GM23338 (cell line): ENCODE results near the gene RELB. TPM values are rescaled to one million over a fixed set of nuclear protein-coding genes. Genes with fewer than 3 reads are reported as not detected.

Experiments used
- ATAC-seq: fragments of 200-7000 bp; cut with Tn5 transposase; 3 replicates; pipeline ENCODE4 v1.9.1; 2020
- DNase-seq: peaks from one replicate; pipeline ENCODE4 v3.0.0-alpha.2; 2015; ENCODE audit warnings: low spot score
- H2AFZ ChIP-seq: fragments of 200-600 bp; sonication (generic); 2 replicates; pipeline ENCODE4 v1.8.0; 2016; ENCODE audit warnings: antibody characterized with exemption, mild to moderate bottlenecking, moderate library complexity
- H3F3A ChIP-seq: fragments of 200-600 bp; sonication (generic); replicated peaks from 2 replicates; pipeline ENCODE4 v1.8.0; 2017; ENCODE audit warnings: antibody characterized with exemption, mixed run types, low read depth
- H3K27ac ChIP-seq: fragments of 200-600 bp; sonication (generic); 2 replicates; pipeline ENCODE4 v1.6.1; 2016; ENCODE audit warnings: low read depth
- H3K27me3 ChIP-seq: fragments of 200-600 bp; sonication (generic); 2 replicates; pipeline ENCODE4 v1.8.0; 2016; ENCODE audit warnings: mild to moderate bottlenecking, mixed run types, moderate library complexity; ENCODE audit not compliant: insufficient read depth
- H3K36me3 ChIP-seq: fragments of 200-600 bp; sonication (generic); 2 replicates; pipeline ENCODE4 v1.8.0; 2016; ENCODE audit warnings: mild to moderate bottlenecking; ENCODE audit not compliant: insufficient read depth
- H3K4me1 ChIP-seq: fragments of 200-600 bp; sonication (generic); 2 replicates; pipeline ENCODE4 v1.8.0; 2016; ENCODE audit warnings: mild to moderate bottlenecking, moderate library complexity; ENCODE audit not compliant: insufficient read depth
- H3K4me2 ChIP-seq: fragments of 200-600 bp; sonication (generic); 2 replicates; pipeline ENCODE4 v1.7.1; 2017; ENCODE audit warnings: mixed run types
- H3K4me3 ChIP-seq: fragments of 200-600 bp; sonication (generic); 2 replicates; pipeline ENCODE4 v1.6.1; 2016; ENCODE audit warnings: mixed run types
- H3K79me2 ChIP-seq: fragments of 200-600 bp; sonication (generic); replicated peaks from 2 replicates; pipeline ENCODE4 v1.8.0; 2017; ENCODE audit warnings: mild to moderate bottlenecking; ENCODE audit not compliant: insufficient read depth
- H3K9me2 ChIP-seq: fragments of 200-600 bp; sonication (generic); 2 replicates; pipeline ENCODE4 v1.8.0; 2017; ENCODE audit not compliant: insufficient read depth
- H4K20me1 ChIP-seq: fragments of 200-600 bp; sonication (generic); replicated peaks from 2 replicates; pipeline ENCODE4 v1.8.0; 2017; ENCODE audit warnings: mild to moderate bottlenecking; ENCODE audit not compliant: insufficient read depth
- H3K27ac Mint-ChIP-seq: 2 replicates; pipeline ENCODE4 v1.8.0; 2020; ENCODE audit warnings: inconsistent platforms, mild to moderate bottlenecking, moderate library complexity, mixed read lengths
- H3K27me3 Mint-ChIP-seq: 3 replicates; pipeline ENCODE4 v1.8.0; 2022; ENCODE audit warnings: low read depth, mild to moderate bottlenecking, moderate library complexity, mixed read lengths, inconsistent platforms; ENCODE audit not compliant: insufficient read depth, poor library complexity
- H3K36me3 Mint-ChIP-seq: 3 replicates; pipeline ENCODE4 v1.8.0; 2021; ENCODE audit warnings: low read depth, mild to moderate bottlenecking, inconsistent platforms, moderate library complexity, mixed read lengths
- H3K4me1 Mint-ChIP-seq: 3 replicates; pipeline ENCODE4 v1.8.0; 2020; ENCODE audit warnings: mild to moderate bottlenecking, inconsistent platforms, mixed read lengths
- H3K4me3 Mint-ChIP-seq: 3 replicates; pipeline ENCODE4 v1.8.0; 2021; ENCODE audit warnings: moderate library complexity, mild to moderate bottlenecking, inconsistent platforms, mixed read lengths
- H3K9me3 Mint-ChIP-seq: 3 replicates; pipeline ENCODE4 v1.8.0; 2020; ENCODE audit warnings: moderate library complexity, mild to moderate bottlenecking, inconsistent platforms, mixed read lengths
- CREB1 ChIP-seq: fragments of 250-450 bp; sonication (Bioruptor Pico); IDR thresholded peaks from 2 replicates; pipeline ENCODE4 v1.5.0; 2020; ENCODE audit warnings: low read depth, mild to moderate bottlenecking, moderate library complexity
- CTCF ChIP-seq, 2 experiments: fragments of 200-600 bp in 1 of 2; sonication (generic) in 1 of 2; conservative IDR thresholded peaks; 2 replicates each; pipeline versions ENCODE4 v1.5.1 to v1.6.1; 2016 to 2017; ENCODE audit warnings: antibody characterized with exemption in 2 of 2, low read depth in 2 of 2, mild to moderate bottlenecking in 2 of 2, moderate library complexity in 1 of 2
- ETS1 ChIP-seq: IDR thresholded peaks from 2 replicates; pipeline ENCODE4 v1.6.1; 2016; ENCODE audit warnings: antibody characterized with exemption
- EZH2 ChIP-seq: fragments of 200-600 bp; sonication (generic); IDR thresholded peaks from one replicate; pipeline ENCODE4 v1.8.0; 2017; ENCODE audit warnings: antibody characterized with exemption, mild to moderate bottlenecking, low read depth; ENCODE audit not compliant: unreplicated experiment
- EZH2phosphoT487 ChIP-seq: fragments of 200-600 bp; sonication (generic); IDR thresholded peaks from one replicate; pipeline ENCODE4 v1.8.1; 2018; ENCODE audit warnings: antibody characterized with exemption; ENCODE audit not compliant: unreplicated experiment
- JUNB ChIP-seq: IDR thresholded peaks from one replicate; pipeline ENCODE4 v1.6.1; 2016; ENCODE audit warnings: antibody characterized with exemption; ENCODE audit not compliant: unreplicated experiment
- NANOG ChIP-seq: IDR thresholded peaks from 2 replicates; pipeline ENCODE4 v1.6.1; 2016; ENCODE audit warnings: antibody characterized with exemption, borderline replicate concordance
- POLR2AphosphoS5 ChIP-seq: IDR thresholded peaks from 2 replicates; pipeline ENCODE4 v1.6.1; 2016; ENCODE audit warnings: antibody characterized with exemption, low read depth
- REST ChIP-seq: IDR thresholded peaks from one replicate; pipeline ENCODE4 v1.6.1; 2018; ENCODE audit warnings: antibody characterized with exemption; ENCODE audit not compliant: unreplicated experiment
- STAT1 ChIP-seq: IDR thresholded peaks from one replicate; pipeline ENCODE4 v1.6.1; 2016; ENCODE audit warnings: antibody characterized with exemption; ENCODE audit not compliant: unreplicated experiment
- ZNF114 ChIP-seq: fragments of 250-450 bp; sonication (Bioruptor Pico); IDR thresholded peaks from 2 replicates; pipeline ENCODE4 v1.5.0; 2020; ENCODE audit warnings: mild to moderate bottlenecking, moderate library complexity
- ZNF331 ChIP-seq: fragments of 250-450 bp; sonication (Bioruptor Pico); IDR thresholded peaks from 2 replicates; pipeline ENCODE4 v1.5.0; 2020; ENCODE audit warnings: low read depth, mild to moderate bottlenecking, moderate library complexity
- polyA plus RNA-seq: library from polyadenylated mRNA; unstranded; fragments of >200 nt; fragmentation: Nextera tagmentation; extraction: Ambion mirVana; gene quantifications from 2 replicates; pipeline ENCODE4 v1.2.1, GENCODE V29; 2016
- total RNA-seq: library from RNA; depleted of rRNA; stranded (reverse); fragments of >200 nt; shearing (Covaris generic); gene quantifications from 2 replicates; pipeline ENCODE4 v1.2.3, GENCODE V29; 2014
- TF ChIP-seq, protein P1 (sequence below): fragments of 250-450 bp; sonication (Bioruptor Pico); IDR thresholded peaks from 2 replicates; pipeline ENCODE4 v1.5.0; 2020; ENCODE audit warnings: mild to moderate bottlenecking, moderate library complexity

The RELB gene
- total and polyA plus RNA-seq, 2 experiments from 2014 or later: 7.9 to 13.1 TPM

GRCh38 chr19:44988273-44988672 lies 13.0 kb upstream of the RELB start:
- H3K27ac ChIP-seq: no peak overlapping the region
- no peak overlapping the region for H3K27ac Mint-ChIP-seq
- H3F3A ChIP-seq: no peaks in the 10 kb centered on the region
- no peaks in the 10 kb centered on the region for H3K9me3 Mint-ChIP-seq
- peaks cover 35% of the 10 kb centered on the region for H3K36me3 Mint-ChIP-seq
- no peaks in the 10 kb centered on the region for H4K20me1 ChIP-seq
- no peaks in the 10 kb centered on the region for H3K9me2 ChIP-seq
- no peaks in the 10 kb centered on the region for H3K4me1 Mint-ChIP-seq
- no peaks in the 10 kb centered on the region for H3K4me1 ChIP-seq
- TF ChIP-seq, protein P1, sequence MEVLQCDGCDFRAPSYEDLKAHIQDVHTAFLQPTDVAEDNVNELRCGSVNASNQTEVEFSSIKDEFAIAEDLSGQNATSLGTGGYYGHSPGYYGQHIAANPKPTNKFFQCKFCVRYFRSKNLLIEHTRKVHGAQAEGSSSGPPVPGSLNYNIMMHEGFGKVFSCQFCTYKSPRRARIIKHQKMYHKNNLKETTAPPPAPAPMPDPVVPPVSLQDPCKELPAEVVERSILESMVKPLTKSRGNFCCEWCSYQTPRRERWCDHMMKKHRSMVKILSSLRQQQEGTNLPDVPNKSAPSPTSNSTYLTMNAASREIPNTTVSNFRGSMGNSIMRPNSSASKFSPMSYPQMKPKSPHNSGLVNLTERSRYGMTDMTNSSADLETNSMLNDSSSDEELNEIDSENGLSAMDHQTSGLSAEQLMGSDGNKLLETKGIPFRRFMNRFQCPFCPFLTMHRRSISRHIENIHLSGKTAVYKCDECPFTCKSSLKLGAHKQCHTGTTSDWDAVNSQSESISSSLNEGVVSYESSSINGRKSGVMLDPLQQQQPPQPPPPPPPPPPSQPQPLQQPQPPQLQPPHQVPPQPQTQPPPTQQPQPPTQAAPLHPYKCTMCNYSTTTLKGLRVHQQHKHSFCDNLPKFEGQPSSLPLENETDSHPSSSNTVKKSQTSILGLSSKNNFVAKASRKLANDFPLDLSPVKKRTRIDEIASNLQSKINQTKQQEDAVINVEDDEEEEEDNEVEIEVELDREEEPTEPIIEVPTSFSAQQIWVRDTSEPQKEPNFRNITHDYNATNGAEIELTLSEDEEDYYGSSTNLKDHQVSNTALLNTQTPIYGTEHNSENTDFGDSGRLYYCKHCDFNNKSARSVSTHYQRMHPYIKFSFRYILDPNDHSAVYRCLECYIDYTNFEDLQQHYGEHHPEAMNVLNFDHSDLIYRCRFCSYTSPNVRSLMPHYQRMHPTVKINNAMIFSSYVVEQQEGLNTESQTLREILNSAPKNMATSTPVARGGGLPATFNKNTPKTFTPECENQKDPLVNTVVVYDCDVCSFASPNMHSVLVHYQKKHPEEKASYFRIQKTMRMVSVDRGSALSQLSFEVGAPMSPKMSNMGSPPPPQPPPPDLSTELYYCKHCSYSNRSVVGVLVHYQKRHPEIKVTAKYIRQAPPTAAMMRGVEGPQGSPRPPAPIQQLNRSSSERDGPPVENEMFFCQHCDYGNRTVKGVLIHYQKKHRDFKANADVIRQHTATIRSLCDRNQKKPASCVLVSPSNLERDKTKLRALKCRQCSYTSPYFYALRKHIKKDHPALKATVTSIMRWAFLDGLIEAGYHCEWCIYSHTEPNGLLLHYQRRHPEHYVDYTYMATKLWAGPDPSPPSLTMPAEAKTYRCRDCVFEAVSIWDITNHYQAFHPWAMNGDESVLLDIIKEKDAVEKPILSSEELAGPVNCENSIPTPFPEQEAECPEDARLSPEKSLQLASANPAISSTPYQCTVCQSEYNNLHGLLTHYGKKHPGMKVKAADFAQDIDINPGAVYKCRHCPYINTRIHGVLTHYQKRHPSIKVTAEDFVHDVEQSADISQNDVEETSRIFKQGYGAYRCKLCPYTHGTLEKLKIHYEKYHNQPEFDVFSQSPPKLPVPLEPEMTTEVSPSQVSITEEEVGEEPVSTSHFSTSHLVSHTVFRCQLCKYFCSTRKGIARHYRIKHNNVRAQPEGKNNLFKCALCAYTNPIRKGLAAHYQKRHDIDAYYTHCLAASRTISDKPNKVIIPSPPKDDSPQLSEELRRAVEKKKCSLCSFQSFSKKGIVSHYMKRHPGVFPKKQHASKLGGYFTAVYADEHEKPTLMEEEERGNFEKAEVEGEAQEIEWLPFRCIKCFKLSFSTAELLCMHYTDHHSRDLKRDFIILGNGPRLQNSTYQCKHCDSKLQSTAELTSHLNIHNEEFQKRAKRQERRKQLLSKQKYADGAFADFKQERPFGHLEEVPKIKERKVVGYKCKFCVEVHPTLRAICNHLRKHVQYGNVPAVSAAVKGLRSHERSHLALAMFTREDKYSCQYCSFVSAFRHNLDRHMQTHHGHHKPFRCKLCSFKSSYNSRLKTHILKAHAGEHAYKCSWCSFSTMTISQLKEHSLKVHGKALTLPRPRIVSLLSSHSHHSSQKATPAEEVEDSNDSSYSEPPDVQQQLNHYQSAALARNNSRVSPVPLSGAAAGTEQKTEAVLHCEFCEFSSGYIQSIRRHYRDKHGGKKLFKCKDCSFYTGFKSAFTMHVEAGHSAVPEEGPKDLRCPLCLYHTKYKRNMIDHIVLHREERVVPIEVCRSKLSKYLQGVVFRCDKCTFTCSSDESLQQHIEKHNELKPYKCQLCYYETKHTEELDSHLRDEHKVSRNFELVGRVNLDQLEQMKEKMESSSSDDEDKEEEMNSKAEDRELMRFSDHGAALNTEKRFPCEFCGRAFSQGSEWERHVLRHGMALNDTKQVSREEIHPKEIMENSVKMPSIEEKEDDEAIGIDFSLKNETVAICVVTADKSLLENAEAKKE (CRISPR knock-in tag): no peak
- TF ChIP-seq STAT1: no peak
- no peak for TF ChIP-seq ETS1
- TF ChIP-seq CTCF (conservative IDR thresholded peaks at IDR 0.05; ENCODE audit: low read depth in 2 of 2): no peak
- TF ChIP-seq NANOG: no peak
- TF ChIP-seq CREB1 (CRISPR knock-in tag): no peak
- TF ChIP-seq REST: no peak
- TF ChIP-seq EZH2: no peak
- no peak for TF ChIP-seq EZH2phosphoT487
- TF ChIP-seq ZNF114 (CRISPR knock-in tag): no peak
- TF ChIP-seq ZNF331 (CRISPR knock-in tag): no peak
- TF ChIP-seq POLR2AphosphoS5: no peak
- no peak for TF ChIP-seq JUNB
- H3K4me3 ChIP-seq: no peak overlapping the region
- ATAC-seq (no peak), DNase-seq (no peak)
- no peak overlapping the region for H2AFZ ChIP-seq
- peaks cover 4% of the 10 kb centered on the region; the same call in 1 of the 2 replicates for H3K36me3 ChIP-seq
- no peaks in the 10 kb centered on the region for H3K79me2 ChIP-seq
- peaks cover 14% of the 10 kb centered on the region for H3K27me3 Mint-ChIP-seq
- no peak overlapping the region for H3K4me3 Mint-ChIP-seq
- H3K4me2 ChIP-seq: no peak overlapping the region
- H3K27me3 ChIP-seq: no peaks in the 10 kb centered on the region
